ENCODE data around the gene DISC1. TPM values are rescaled to one million over a fixed set of nuclear protein-coding genes. Genes with fewer than 3 reads are reported as not detected.

DISC1 gene
- total RNA-seq, 1 experiment from 2014 or later: 0.36 TPM

GRCh38 chr1:231962636-231963035 lies 336.0 kb downstream of the DISC1 start:
- Histone ChIP-seq H3K9me3 (ENCODE audit: control insufficient read depth, insufficient read depth, low read depth, low read length) (no peaks in the 10 kb centered on the region), H3K36me3 (ENCODE audit: control insufficient read depth, insufficient read depth, low read length) (no peaks in the 10 kb centered on the region; the same call in 1 of the 2 replicates), H3K27ac (ENCODE audit: low read length) (no peak overlapping the region), H3K4me1 (ENCODE audit: control insufficient read depth, insufficient read depth, low read length) (no peaks in the 10 kb centered on the region), H3K27me3 (ENCODE audit: control insufficient read depth, insufficient read depth, low read length) (no peaks in the 10 kb centered on the region), H3K4me3 (ENCODE audit: low read depth in 2 of 2, low read length in 2 of 2) (no peak overlapping the region)
- intact Hi-C loops (cut with micrococcal nuclease; ENCODE audit: unreplicated experiment) (no loop called here), in situ Hi-C loops (cut with HindIII; ENCODE audit: low pct_unique_long_range_greater_than_20kb, low sequenced_read_pairs) (no loop called here)
- POLR2A ChIA-PET: no interaction called here
- ATAC-seq: no peak
- CTCF ChIA-PET: no interaction called here
- DNase-seq (ENCODE audit: low read depth, low spot score): no peak
- TF ChIP-seq POLR2AphosphoS5 (IDR thresholded peaks at IDR 0.05; ENCODE audit: low read depth, low read length) (no peak), SIN3A (IDR thresholded peaks at IDR 0.05; ENCODE audit: borderline replicate concordance, insufficient read depth, low read depth, low read length) (no peak), TCF7L2 (IDR thresholded peaks at IDR 0.05; ENCODE audit: low read depth, low read length) (no peak), CTCF (IDR thresholded peaks at IDR 0.05) (no peak), REST (IDR thresholded peaks at IDR 0.05; ENCODE audit: insufficient read depth in 1 of 2, low read depth in 2 of 2, low read length in 1 of 2) (no peak)
- no TSS peak for BruUV-seq (replicated peaks)

- ATAC-seq (no peak), DNase-seq (ENCODE audit: low read depth, low spot score) (no peak)
- in situ Hi-C loops (cut with HindIII; ENCODE audit: low pct_unique_long_range_greater_than_20kb, low sequenced_read_pairs): no loop called here
- BruUV-seq (replicated peaks): no TSS peak
- ChIA-PET POLR2A (no interaction called here), CTCF (no interaction called here)
- TF ChIP-seq REST (IDR thresholded peaks at IDR 0.05; ENCODE audit: insufficient read depth in 1 of 2, low read depth in 2 of 2, low read length in 1 of 2): no peak
- no peak for TF ChIP-seq SIN3A (IDR thresholded peaks at IDR 0.05; ENCODE audit: borderline replicate concordance, insufficient read depth, low read depth, low read length)
- Histone ChIP-seq H3K4me1 (ENCODE audit: control insufficient read depth, insufficient read depth, low read length) (no peaks in the 10 kb centered on the region), H3K27ac (ENCODE audit: low read length) (no peak overlapping the region), H3K27me3 (ENCODE audit: control insufficient read depth, insufficient read depth, low read length) (no peaks in the 10 kb centered on the region), H3K4me3 (ENCODE audit: low read depth in 2 of 2, low read length in 2 of 2) (no peak overlapping the region), H3K9me3 (ENCODE audit: control insufficient read depth, insufficient read depth, low read depth, low read length) (no peaks in the 10 kb centered on the region), H3K36me3 (ENCODE audit: control insufficient read depth, insufficient read depth, low read length) (no peaks in the 10 kb centered on the region; the same call in 1 of the 2 replicates)
- intact Hi-C loops (cut with micrococcal nuclease; ENCODE audit: unreplicated experiment): no loop called here
Observed at GRCh38 chr1:231964241-231964640, 337.7 kb downstream of the DISC1 start.
